Karpas-422 (cell line): ENCODE data around the gene GPSM3. TPM values are rescaled to one million over a fixed set of nuclear protein-coding genes. Genes with fewer than 3 reads are reported as not detected.

Experiments
- DNase-seq: peaks from one replicate; pipeline ENCODE4 v3.0.0-alpha.2; 2015
- H2AFZ ChIP-seq: fragments of 200-600 bp; sonication (generic); 2 replicates; pipeline ENCODE4 v1.6.1; 2014; ENCODE audit warnings: antibody characterized with exemption, low read length, mixed read lengths
- H3K27ac ChIP-seq: fragments of 200-600 bp; sonication (generic); 2 replicates; pipeline ENCODE4 v1.5.1; 2014; ENCODE audit warnings: mild to moderate bottlenecking, low read length, moderate library complexity
- H3K27me3 ChIP-seq: fragments of 200-600 bp; sonication (generic); 2 replicates; pipeline ENCODE4 v1.6.1; 2014; ENCODE audit warnings: low read length, mixed read lengths
- H3K36me3 ChIP-seq: fragments of 200-600 bp; sonication (generic); 2 replicates; pipeline ENCODE4 v1.6.1; 2014; ENCODE audit warnings: low read length, mixed read lengths; ENCODE audit not compliant: insufficient read depth
- H3K4me1 ChIP-seq: fragments of 200-600 bp; sonication (generic); 2 replicates; pipeline ENCODE4 v1.6.1; 2014; ENCODE audit warnings: mild to moderate bottlenecking, low read length, mixed read lengths
- H3K4me2 ChIP-seq: fragments of 200-600 bp; sonication (generic); 2 replicates; pipeline ENCODE4 v1.6.1; 2014; ENCODE audit warnings: low read length, low read depth, mild to moderate bottlenecking; ENCODE audit not compliant: poor library complexity, severe bottlenecking
- H3K4me3 ChIP-seq: fragments of 200-600 bp; sonication (generic); 2 replicates; pipeline ENCODE4 v1.5.1; 2014; ENCODE audit warnings: mild to moderate bottlenecking, antibody characterized with exemption, low read length, mixed read lengths
- H3K79me2 ChIP-seq: fragments of 200-600 bp; sonication (generic); 2 replicates; pipeline ENCODE4 v1.6.1; 2014; ENCODE audit warnings: mild to moderate bottlenecking, low read length, mixed read lengths
- H3K9ac ChIP-seq: fragments of 200-600 bp; sonication (generic); 2 replicates; pipeline ENCODE4 v1.6.0; 2014; ENCODE audit warnings: low read length
- H3K9me2 ChIP-seq: fragments of 200-600 bp; sonication (generic), shearing (Covaris generic); replicated peaks from 2 replicates; pipeline ENCODE4 v1.6.0; 2014; ENCODE audit warnings: mild to moderate bottlenecking, low read length, moderate library complexity; ENCODE audit not compliant: insufficient read depth
- H3K9me3 ChIP-seq: fragments of 300-700, 200-600 bp; sonication (generic); 2 replicates; pipeline ENCODE4 v1.6.1; 2014; ENCODE audit warnings: low read length, mixed read lengths
- H4K20me1 ChIP-seq: fragments of 200-600 bp; sonication (generic); 2 replicates; pipeline ENCODE4 v1.6.1; 2014; ENCODE audit warnings: mild to moderate bottlenecking, antibody characterized with exemption, low read length, low read depth; ENCODE audit not compliant: insufficient read depth
- total RNA-seq: library from RNA; depleted of rRNA; stranded (reverse); fragments of >200 nt; shearing (Covaris generic); gene quantifications from 2 replicates; pipeline ENCODE4 v1.2.3, GENCODE V29; 2014; ENCODE audit warnings: low replicate concordance

GPSM3 gene
- total RNA-seq, 1 experiment from 2014 or later, result 66.5 TPM

GRCh38 chr6:32168807-32169591 is 23.4 kb downstream of the GPSM3 start:
- Histone ChIP-seq H3K4me2 (no peak overlapping the region), H3K36me3 (peaks cover 7% of the 10 kb centered on the region; the same call in 1 of the 2 replicates), H3K79me2 (peaks cover 20% of the 10 kb centered on the region)

GRCh38 chr6:32168350-32168749 is 24.1 kb downstream of the GPSM3 start:
- Histone ChIP-seq H3K9ac (peak overlapping the region; percentile 16; the same call in 1 of the 2 replicates), H3K36me3 (peaks cover 7% of the 10 kb centered on the region; the same call in 1 of the 2 replicates), H4K20me1 (no peaks in the 10 kb centered on the region), H3K4me1 (peaks cover 14% of the 10 kb centered on the region), H3K27ac (peak overlapping the region; percentile 39), H3K79me2 (peaks cover 14% of the 10 kb centered on the region), H2AFZ (no peak overlapping the region), H3K4me3 (no peak overlapping the region), H3K9me2 (no peaks in the 10 kb centered on the region), H3K27me3 (no peaks in the 10 kb centered on the region), H3K9me3 (no peaks in the 10 kb centered on the region), H3K4me2 (no peak overlapping the region)
- DNase-seq, result peak; percentile 62

More at GRCh38 chr6:32168807-32169591, 23.4 kb downstream of the GPSM3 start:
- Histone ChIP-seq H3K4me1 (peaks cover 20% of the 10 kb centered on the region), H3K9me3 (no peaks in the 10 kb centered on the region), H3K9ac (no peak overlapping the region; the same call in 1 of the 2 replicates), H3K9me2 (no peaks in the 10 kb centered on the region), H3K27ac (peak overlapping the region; percentile 39; the same call in 1 of the 2 replicates), H3K27me3 (no peaks in the 10 kb centered on the region), H2AFZ (no peak overlapping the region), H3K4me3 (no peak overlapping the region), H4K20me1 (no peaks in the 10 kb centered on the region)
- DNase-seq, result no peak

GRCh38 chr6:32167761-32168262 is 24.6 kb downstream of the GPSM3 start:
- Histone ChIP-seq H2AFZ (no peak overlapping the region), H4K20me1 (no peaks in the 10 kb centered on the region), H3K27me3 (no peaks in the 10 kb centered on the region), H3K4me1 (peaks cover 12% of the 10 kb centered on the region), H3K27ac (peak overlapping the region; percentile 39), H3K79me2 (peaks cover 9% of the 10 kb centered on the region; the same call in 1 of the 2 replicates), H3K4me3 (no peak overlapping the region), H3K36me3 (peaks cover 7% of the 10 kb centered on the region; the same call in 1 of the 2 replicates), H3K9me2 (no peaks in the 10 kb centered on the region), H3K9ac (no peak overlapping the region), H3K9me3 (no peaks in the 10 kb centered on the region), H3K4me2 (no peak overlapping the region)
- DNase-seq, result no peak

- no peak for DNase-seq
- no peak overlapping the region for H3K9ac ChIP-seq
- H3K27ac ChIP-seq, result no peak overlapping the region
- H3K9me3 ChIP-seq, result no peaks in the 10 kb centered on the region
- H3K36me3 ChIP-seq, result peaks cover 7% of the 10 kb centered on the region; the same call in 1 of the 2 replicates
- no peak overlapping the region for H2AFZ ChIP-seq
- no peaks in the 10 kb centered on the region for H3K27me3 ChIP-seq
- no peak overlapping the region for H3K4me3 ChIP-seq
- no peaks in the 10 kb centered on the region for H3K9me2 ChIP-seq
- H3K4me2 ChIP-seq, result no peak overlapping the region
- peaks cover 3% of the 10 kb centered on the region; the same call in 1 of the 2 replicates for H3K79me2 ChIP-seq
- no peaks in the 10 kb centered on the region for H4K20me1 ChIP-seq
- H3K4me1 ChIP-seq, result peaks cover 12% of the 10 kb centered on the region
Measured at GRCh38 chr6:32167154-32167760, 25.2 kb downstream of the GPSM3 start.

GRCh38 chr6:32166411-32167061 is 25.9 kb downstream of the GPSM3 start:
- H3K9ac ChIP-seq, result no peak overlapping the region
- H3K27ac ChIP-seq, result no peak overlapping the region
- H3K4me3 ChIP-seq, result no peak overlapping the region
- no peak overlapping the region for H3K4me2 ChIP-seq
- DNase-seq, result peak; percentile 47
- H3K36me3 ChIP-seq, result peaks cover 7% of the 10 kb centered on the region; the same call in 1 of the 2 replicates
- no peaks in the 10 kb centered on the region for H3K9me3 ChIP-seq
- no peaks in the 10 kb centered on the region for H3K79me2 ChIP-seq
- no peaks in the 10 kb centered on the region for H4K20me1 ChIP-seq
- H3K27me3 ChIP-seq, result no peaks in the 10 kb centered on the region
- H3K4me1 ChIP-seq, result peaks cover 12% of the 10 kb centered on the region
- H3K9me2 ChIP-seq, result no peaks in the 10 kb centered on the region
- no peak overlapping the region for H2AFZ ChIP-seq

- no peaks in the 10 kb centered on the region for H3K27me3 ChIP-seq
- H3K27ac ChIP-seq, result no peak within 1 kb of the TSS
- H3K9me2 ChIP-seq, result no peaks in the 10 kb centered on the region
- H3K79me2 ChIP-seq, result no peaks in the 10 kb centered on the region
- H3K9me3 ChIP-seq, result no peaks in the 10 kb centered on the region
- peaks cover 12% of the 10 kb centered on the region for H3K4me1 ChIP-seq
- no peak within 1 kb of the TSS for H3K4me3 ChIP-seq
- H3K4me2 ChIP-seq, result no peak within 1 kb of the TSS
- H3K9ac ChIP-seq, result no peak within 1 kb of the TSS
- peaks cover 7% of the 10 kb centered on the region; the same call in 1 of the 2 replicates for H3K36me3 ChIP-seq
- no peak for DNase-seq
- H4K20me1 ChIP-seq, result no peaks in the 10 kb centered on the region
- H2AFZ ChIP-seq, result no peak within 1 kb of the TSS
Measured at GRCh38 chr6:32164295-32164694, 28.1 kb downstream of the GPSM3 start, which contains the start of gene EGFL8. Gene EGFL8 (plus strand): TSS chr6:32164595. CDS start chr6:32166166, 1,571 bp downstream.

- no peak for DNase-seq
- H3K79me2 ChIP-seq, result no peaks in the 10 kb centered on the region
- peaks cover 10% of the 10 kb centered on the region for H3K4me1 ChIP-seq
- H2AFZ ChIP-seq, result no peak overlapping the region
- H3K9me3 ChIP-seq, result no peaks in the 10 kb centered on the region
- H3K4me3 ChIP-seq, result no peak overlapping the region
- H3K4me2 ChIP-seq, result no peak overlapping the region
- no peaks in the 10 kb centered on the region for H3K9me2 ChIP-seq
- peaks cover 4% of the 10 kb centered on the region; the same call in 1 of the 2 replicates for H3K36me3 ChIP-seq
- H3K27me3 ChIP-seq, result no peaks in the 10 kb centered on the region
- H3K27ac ChIP-seq, result no peak overlapping the region
- no peak overlapping the region for H3K9ac ChIP-seq
- H4K20me1 ChIP-seq, result no peaks in the 10 kb centered on the region
Measured at GRCh38 chr6:32163559-32164258, 28.7 kb downstream of the GPSM3 start.
